Measurements from ENCODE around the gene LIPC. TPM values are rescaled to one million over a fixed set of nuclear protein-coding genes. Genes with fewer than 3 reads are reported as not detected.

LIPC gene
- total RNA-seq, 4 donors from 2014 or later: 0.47 TPM; not detected in 3

DNA sequence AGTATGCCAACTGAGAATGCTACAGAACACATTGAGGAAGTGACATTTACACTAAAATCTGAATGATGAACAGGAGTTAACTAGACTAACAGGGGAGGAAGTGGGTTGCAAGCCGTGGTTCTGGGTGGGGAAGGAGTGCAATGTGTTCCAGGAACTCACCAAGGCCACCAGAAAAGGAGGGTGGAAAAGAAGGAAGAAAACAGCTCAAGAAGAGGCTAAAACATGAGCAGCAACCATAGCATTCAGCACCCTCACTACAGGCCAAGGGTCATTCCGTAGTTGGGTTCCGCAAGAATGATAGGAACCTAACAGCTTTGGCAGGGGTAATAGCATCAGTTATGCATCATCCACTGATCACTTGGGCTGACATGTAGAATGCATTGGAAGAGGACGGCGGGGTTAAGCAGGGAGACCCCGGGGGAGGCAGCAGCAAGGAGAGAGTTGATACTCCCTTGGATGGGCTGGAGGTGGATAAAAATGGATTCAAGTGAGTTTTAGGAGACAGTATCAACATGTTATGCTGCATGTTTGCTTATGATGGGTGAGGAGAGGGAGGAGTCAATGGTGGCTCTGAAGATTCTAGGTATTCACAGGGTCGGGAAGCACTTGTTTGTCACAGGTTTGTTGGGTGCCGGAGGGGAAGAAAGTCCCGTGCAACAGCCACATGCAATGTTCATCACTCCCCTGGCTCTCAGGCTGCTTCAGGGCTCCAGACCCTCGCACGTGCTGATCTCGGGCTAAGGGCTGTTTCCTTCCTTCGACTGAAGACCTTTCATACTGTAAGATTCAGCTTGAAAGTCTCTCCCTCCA, 53.2 kb downstream of the LIPC start:
- peaks cover 0 to 6% (median 0%) of the 10 kb centered on the region in 3 donors for H3K9me3 ChIP-seq
- no peaks in the 10 kb centered on the region for H3K4me1 ChIP-seq
- H3K27ac ChIP-seq: no peak overlapping the region
- H3K36me3 ChIP-seq: no peaks in the 10 kb centered on the region
- in situ Hi-C loops (cut with MboI; ENCODE audit: low sequenced_read_pairs in 4 of 4): no loop called here
- ATAC-seq: no peak
- DNase-seq: no peak
- no peak overlapping the region for H3K4me3 ChIP-seq
- intact Hi-C loops (cut with DNase I; ENCODE audit: low total_unique reads): no loop called here
- no peaks in the 10 kb centered on the region for H3K27me3 ChIP-seq
- TF ChIP-seq, protein P1, sequence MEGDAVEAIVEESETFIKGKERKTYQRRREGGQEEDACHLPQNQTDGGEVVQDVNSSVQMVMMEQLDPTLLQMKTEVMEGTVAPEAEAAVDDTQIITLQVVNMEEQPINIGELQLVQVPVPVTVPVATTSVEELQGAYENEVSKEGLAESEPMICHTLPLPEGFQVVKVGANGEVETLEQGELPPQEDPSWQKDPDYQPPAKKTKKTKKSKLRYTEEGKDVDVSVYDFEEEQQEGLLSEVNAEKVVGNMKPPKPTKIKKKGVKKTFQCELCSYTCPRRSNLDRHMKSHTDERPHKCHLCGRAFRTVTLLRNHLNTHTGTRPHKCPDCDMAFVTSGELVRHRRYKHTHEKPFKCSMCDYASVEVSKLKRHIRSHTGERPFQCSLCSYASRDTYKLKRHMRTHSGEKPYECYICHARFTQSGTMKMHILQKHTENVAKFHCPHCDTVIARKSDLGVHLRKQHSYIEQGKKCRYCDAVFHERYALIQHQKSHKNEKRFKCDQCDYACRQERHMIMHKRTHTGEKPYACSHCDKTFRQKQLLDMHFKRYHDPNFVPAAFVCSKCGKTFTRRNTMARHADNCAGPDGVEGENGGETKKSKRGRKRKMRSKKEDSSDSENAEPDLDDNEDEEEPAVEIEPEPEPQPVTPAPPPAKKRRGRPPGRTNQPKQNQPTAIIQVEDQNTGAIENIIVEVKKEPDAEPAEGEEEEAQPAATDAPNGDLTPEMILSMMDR (IDR thresholded peaks at IDR 0.05 in 4 of 5, conservative IDR thresholded peaks at IDR 0.05 in 1 of 5): no peak
- no peak for TF ChIP-seq POLR2A (IDR thresholded peaks at IDR 0.05)

GRCh38 chr15:58486062-58486461, 54.3 kb downstream of the LIPC start:
- Histone ChIP-seq H3K4me1 (peaks cover 0 to 2% of the 10 kb centered on the region in 2 donors), H3K27me3 (no peaks in the 10 kb centered on the region), H3K4me3 (no peak overlapping the region), H3K9me3 (peaks cover 0 to 6% (median 0%) of the 10 kb centered on the region in 3 donors), H3K27ac (no peak overlapping the region), H3K36me3 (no peaks in the 10 kb centered on the region)
- DNase-seq: no peak
- no peak for ATAC-seq
- intact Hi-C loops (cut with DNase I; ENCODE audit: low total_unique reads) (no loop called here), in situ Hi-C loops (cut with MboI; ENCODE audit: low sequenced_read_pairs in 4 of 4) (no loop called here)
- TF ChIP-seq, protein P1 (IDR thresholded peaks at IDR 0.05 in 4 of 5, conservative IDR thresholded peaks at IDR 0.05 in 1 of 5): no peak
- TF ChIP-seq POLR2A (IDR thresholded peaks at IDR 0.05): no peak

DNA sequence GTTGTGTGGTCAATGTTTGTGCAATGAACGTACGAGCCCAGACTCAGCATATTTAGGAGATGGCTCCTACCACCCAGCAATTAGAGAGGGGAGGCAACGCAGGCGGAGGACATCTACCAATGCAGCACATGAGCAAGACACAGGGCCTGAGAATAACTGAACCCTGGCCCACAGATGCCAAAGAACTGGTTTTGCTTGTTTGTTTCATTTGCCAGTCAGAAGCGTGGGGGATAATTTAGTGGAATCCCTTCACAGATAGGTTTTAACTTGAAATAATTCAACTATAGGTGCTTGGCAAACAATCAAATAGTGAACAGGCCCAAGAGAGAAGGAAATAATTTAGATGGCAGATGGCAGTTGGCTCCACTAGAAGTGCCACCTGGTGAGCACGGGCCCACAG, 54.8 kb downstream of the LIPC start:
- peaks cover 0 to 7% of the 10 kb centered on the region in 2 donors for H3K4me1 ChIP-seq
- H3K27ac ChIP-seq: no peak overlapping the region
- no peak for TF ChIP-seq POLR2A (IDR thresholded peaks at IDR 0.05)
- TF ChIP-seq, protein P1 (IDR thresholded peaks at IDR 0.05 in 4 of 5, conservative IDR thresholded peaks at IDR 0.05 in 1 of 5): no peak
- no peak for ATAC-seq
- no peaks in the 10 kb centered on the region for H3K36me3 ChIP-seq
- in situ Hi-C loops (cut with MboI; ENCODE audit: low sequenced_read_pairs in 4 of 4): no loop called here
- H3K27me3 ChIP-seq: no peaks in the 10 kb centered on the region
- peaks cover 0 to 6% (median 0%) of the 10 kb centered on the region in 3 donors for H3K9me3 ChIP-seq
- no peak for DNase-seq
- H3K4me3 ChIP-seq: no peak overlapping the region
- intact Hi-C loops (cut with DNase I; ENCODE audit: low total_unique reads): no loop called here

DNA sequence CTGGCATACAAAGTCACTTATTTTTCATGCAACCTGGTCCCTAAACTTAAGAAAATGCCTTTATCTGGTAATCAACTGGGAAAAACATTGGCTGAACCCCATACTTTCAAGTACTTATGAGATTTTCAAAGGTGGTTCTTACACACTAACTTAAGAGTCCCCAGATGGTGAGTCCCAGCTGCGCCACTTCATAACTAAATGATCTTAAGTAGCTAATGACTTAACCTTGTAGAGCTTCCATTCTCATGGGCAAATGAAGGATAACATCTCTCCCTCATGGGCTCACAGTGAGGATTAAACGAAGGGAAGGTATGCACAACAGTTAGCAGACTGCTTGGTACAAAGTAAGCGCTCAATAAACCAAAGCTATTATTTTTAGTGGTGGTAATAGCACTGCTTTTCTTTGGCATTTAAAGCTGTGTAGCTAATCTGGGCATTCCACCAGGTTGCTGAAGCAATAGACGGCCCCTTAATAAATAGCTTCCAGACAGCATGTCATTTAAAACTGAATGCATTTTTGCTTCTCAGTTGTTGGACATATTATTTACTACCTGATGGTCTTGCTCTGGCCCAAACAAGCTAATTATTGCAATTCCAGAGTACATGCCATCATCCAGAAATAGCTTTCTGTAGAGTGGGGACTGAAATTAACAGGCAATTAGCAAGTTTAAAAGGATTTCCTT, 55.4 kb downstream of the LIPC start:
- ATAC-seq: no peak
- H3K36me3 ChIP-seq: no peaks in the 10 kb centered on the region
- intact Hi-C loops (cut with DNase I; ENCODE audit: low total_unique reads): no loop called here

More for the DNA sequence above, 55.4 kb downstream of the LIPC start:
- Histone ChIP-seq H3K27me3 (no peaks in the 10 kb centered on the region), H3K9me3 (peaks cover 0 to 6% (median 0%) of the 10 kb centered on the region in 3 donors), H3K27ac (no peak overlapping the region), H3K4me3 (no peak overlapping the region), H3K4me1 (peaks cover 5 to 13% of the 10 kb centered on the region in 2 donors)
- DNase-seq: no peak
- TF ChIP-seq POLR2A (IDR thresholded peaks at IDR 0.05): no peak
- TF ChIP-seq, protein P1 (IDR thresholded peaks at IDR 0.05 in 4 of 5, conservative IDR thresholded peaks at IDR 0.05 in 1 of 5): no peak
- in situ Hi-C loops (cut with MboI; ENCODE audit: low sequenced_read_pairs in 4 of 4): no loop called here
